H54 (cell line): ENCODE data around the gene CRADD.

ENCODE experiments used
- DNase-seq: peaks from one replicate; pipeline ENCODE4 v3.0.0; 2011; ENCODE audit warnings: low spot score, mixed read lengths; ENCODE audit not compliant: insufficient read length
- FAIRE-seq: peaks from 3 replicates; lab custom pipeline; 2011; peaks lifted over from hg19 to GRCh38; lab: Jason Lieb, UNC
- POLR2A ChIP-seq: IDR thresholded peaks from 2 replicates; pipeline ENCODE4 v1.6.1; 2011; ENCODE audit warnings: low read depth, mild to moderate bottlenecking, low read length

Gene CRADD

GRCh38 chr12:93827179-93827578, 150.0 kb downstream of the CRADD start:
- no peak for DNase-seq
- no peak for FAIRE-seq
- no peak for TF ChIP-seq POLR2A

GRCh38 chr12:93827669-93828068, 150.5 kb downstream of the CRADD start:
- TF ChIP-seq POLR2A, result no peak
- FAIRE-seq (no peak), DNase-seq (no peak)

DNA sequence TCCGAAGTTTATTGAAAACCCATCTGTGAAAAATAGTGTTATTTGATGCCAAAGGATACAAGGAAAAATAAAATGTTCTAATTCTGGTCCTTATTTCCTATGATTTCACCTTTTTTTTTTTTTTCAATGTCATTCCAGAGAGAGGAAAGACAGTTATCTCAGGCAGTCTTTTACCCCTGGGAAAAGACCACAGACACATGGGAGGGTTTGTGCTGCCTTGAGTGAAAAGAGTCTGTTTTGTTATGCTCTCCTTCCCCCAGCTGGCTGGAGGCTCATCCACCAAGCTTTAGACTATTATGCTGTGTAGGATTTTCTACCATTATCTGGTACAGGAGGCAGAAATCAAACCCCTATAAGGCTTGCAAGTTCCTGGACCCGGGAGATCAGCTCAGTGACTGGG, 151.8 kb downstream of the CRADD start:
- DNase-seq (no peak), FAIRE-seq (no peak)

DNA sequence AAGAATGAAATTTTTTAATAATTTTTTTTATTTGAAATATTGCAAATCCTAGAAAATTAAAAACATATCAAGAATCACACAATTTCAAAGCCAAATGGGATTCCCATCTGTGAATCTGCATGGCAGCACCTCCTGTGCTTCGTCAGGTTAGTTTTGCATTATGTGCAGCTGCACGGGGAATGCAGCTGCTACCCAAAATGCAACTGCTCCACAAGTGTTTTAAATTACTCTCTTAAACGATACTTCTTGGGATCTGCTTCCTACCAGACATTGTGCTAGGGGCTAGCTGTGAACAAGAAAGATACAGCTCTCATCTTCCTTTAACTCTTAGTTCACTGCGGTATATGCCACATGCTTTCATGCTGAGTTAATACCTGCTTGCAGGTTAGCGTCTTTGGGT, 154.2 kb downstream of the CRADD start:
- no peak for TF ChIP-seq POLR2A
- no peak for FAIRE-seq
- DNase-seq, result no peak

More for the DNA sequence above, 151.8 kb downstream of the CRADD start:
- TF ChIP-seq POLR2A, result no peak

DNA sequence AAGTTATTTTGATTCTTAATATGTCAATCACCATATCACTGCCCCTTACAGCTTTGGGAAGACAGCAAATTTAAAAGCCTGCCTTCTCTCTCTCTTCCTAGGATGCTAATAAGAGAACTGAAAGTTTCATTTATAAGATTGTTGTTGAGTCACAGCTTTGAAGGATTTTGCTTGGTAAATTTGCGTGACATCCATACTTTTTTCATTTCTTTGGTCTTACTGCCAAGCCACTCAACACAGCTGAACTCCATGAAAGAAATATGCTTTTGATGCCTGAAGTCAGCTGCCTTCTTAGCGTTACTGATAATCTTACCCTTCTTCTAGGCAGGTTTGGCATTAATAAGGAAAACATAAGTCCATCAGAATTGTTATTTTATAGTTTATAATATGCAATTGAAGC, 155.0 kb downstream of the CRADD start:
- TF ChIP-seq POLR2A, result no peak
- DNase-seq (no peak), FAIRE-seq (no peak)

GRCh38 chr12:93833946-93834345, 156.8 kb downstream of the CRADD start:
- no peak for TF ChIP-seq POLR2A
- DNase-seq, result no peak
- FAIRE-seq, result no peak

- TF ChIP-seq POLR2A, result no peak
- DNase-seq, result no peak
- no peak for FAIRE-seq
Observed at GRCh38 chr12:93836620-93837260, 159.6 kb downstream of the CRADD start.

GRCh38 chr12:93838193-93838592, 161.0 kb downstream of the CRADD start:
- no peak for TF ChIP-seq POLR2A
- no peak for FAIRE-seq
- no peak for DNase-seq

- FAIRE-seq (no peak), DNase-seq (no peak)
- TF ChIP-seq POLR2A, result no peak
Observed at GRCh38 chr12:93839064-93839463, 161.9 kb downstream of the CRADD start.

DNA sequence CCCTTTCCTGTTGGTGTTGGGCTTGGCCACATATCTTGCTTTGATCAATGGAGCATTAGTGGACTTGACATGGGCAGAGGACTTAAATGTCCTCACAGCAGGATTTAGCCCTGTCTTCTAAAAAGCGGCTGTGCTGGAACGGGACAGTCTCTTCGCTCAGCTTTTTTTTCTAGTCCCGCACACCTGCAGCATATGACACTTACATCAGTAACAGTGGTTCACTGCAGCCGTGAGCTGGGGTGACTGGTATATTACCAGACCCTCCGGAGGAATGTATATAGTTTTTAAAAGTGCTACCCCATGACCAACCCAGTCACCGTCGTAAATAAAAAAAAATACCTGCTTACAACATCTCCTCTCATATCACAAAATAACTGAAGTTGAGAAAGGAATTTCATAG, 164.5 kb downstream of the CRADD start:
- no peak for FAIRE-seq
- DNase-seq, result no peak
- no peak for TF ChIP-seq POLR2A

- TF ChIP-seq POLR2A, result no peak
- FAIRE-seq (no peak), DNase-seq (no peak)
Observed at GRCh38 chr12:93844164-93844784, 167.1 kb downstream of the CRADD start.

DNA sequence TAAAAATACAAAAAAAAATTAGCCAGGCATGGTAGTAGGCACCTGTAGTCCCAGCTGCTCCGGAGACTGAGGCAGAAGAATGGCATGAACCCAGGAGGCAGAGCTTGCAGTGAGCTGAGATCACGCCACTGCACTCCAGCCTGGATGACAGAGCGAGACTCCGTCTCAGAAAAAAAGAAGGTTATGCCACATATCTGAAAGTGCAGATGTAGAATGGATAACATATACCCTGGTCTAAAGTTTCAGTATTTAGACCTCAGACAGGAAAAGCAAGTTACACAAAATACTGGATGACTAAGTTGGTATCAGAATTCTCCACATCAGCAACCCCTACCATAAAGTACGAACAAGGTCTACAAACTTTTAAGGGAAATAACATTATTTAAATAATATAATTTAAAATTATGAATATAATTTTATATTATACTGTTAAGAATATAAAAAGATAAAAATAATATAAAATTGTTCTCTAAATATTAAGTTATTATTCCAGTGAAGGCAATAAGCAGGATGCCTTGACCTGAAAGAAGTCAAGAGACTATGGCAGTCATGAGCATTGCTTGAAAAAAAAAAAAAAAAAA, 169.9 kb downstream of the CRADD start:
- DNase-seq (no peak), FAIRE-seq (no peak)
- TF ChIP-seq POLR2A, result no peak

GRCh38 chr12:93847517-93848474, 170.6 kb downstream of the CRADD start:
- DNase-seq, result no peak
- no peak for FAIRE-seq
- TF ChIP-seq POLR2A, result no peak
